Measurements from ENCODE around the gene ADAM33.

GRCh38 chr20:3652676-3653596, 28.9 kb downstream of the ADAM33 start:
- TF ChIP-seq CTCF (IDR thresholded peaks at IDR 0.05) (no peak), POLR2A (IDR thresholded peaks at IDR 0.05) (no peak)

All from right lobe of liver (tissue), 4 donors.